Measurements from ENCODE around the gene AIPL1. TPM values are rescaled to one million over a fixed set of nuclear protein-coding genes. Genes with fewer than 3 reads are reported as not detected.

The AIPL1 gene
- total RNA-seq, 4 donors from 2014 or later: not detected

GRCh38 chr17:6471531-6472465 lies 36.9 kb upstream of the AIPL1 start:
- H3K4me3 ChIP-seq: no peak overlapping the region
- DNase-seq (ENCODE audit: low spot score in 2 of 2): no peak

DNA sequence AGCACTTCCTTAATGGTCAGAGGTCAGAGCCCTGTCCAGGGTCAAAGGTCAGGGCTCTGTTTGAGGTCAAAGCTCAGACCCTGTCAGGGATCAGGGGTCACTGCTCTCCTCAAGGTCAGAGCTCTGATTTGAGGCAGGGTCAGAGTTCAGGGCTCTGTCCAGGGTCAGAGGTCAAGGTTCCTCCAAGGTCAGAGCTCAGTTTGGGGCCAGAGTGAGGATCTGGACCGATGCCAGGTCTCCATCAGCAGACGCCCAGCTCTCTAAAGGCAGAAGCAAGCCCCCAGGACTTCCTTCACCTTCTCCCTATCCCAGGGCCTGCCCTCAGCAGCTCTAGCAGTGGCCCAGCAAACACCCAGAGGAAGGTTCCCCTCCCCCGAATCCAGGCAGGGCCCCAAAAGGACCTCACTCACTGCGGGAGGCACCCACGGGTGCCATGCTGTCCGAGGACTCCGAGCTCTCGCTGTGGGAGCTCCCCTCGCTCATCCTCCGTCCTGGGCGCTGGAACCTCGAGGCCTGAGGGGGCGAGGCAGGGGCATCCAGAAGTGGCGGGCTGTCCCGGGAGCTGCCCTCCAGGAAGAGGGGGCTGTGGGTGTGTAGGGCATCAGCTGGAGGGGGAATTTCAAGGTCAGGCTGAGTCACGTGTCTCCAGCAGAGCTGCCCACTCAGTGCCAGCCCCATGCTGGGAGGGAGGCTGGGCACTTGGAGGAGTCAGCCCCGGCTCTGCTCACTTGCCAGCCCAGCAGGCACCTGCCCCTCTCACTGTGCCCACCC lies 36.0 kb upstream of the AIPL1 start:
- Histone ChIP-seq H3K27me3 (no peaks in the 10 kb centered on the region), H3K27ac (no peak overlapping the region), H3K4me3 (no peak overlapping the region), H3K9me3 (peaks cover 0 to 7% (median 0%) of the 10 kb centered on the region in 4 donors), H3K36me3 (peaks cover 0 to 19% (median 0%) of the 10 kb centered on the region in 3 donors), H3K4me1 (peaks cover 0 to 17% (median 0%) of the 10 kb centered on the region in 4 donors)
- DNase-seq (ENCODE audit: low spot score in 2 of 2): no peak
- no peak for TF ChIP-seq POLR2A (IDR thresholded peaks at IDR 0.05)
- WGBS, 2 donors: 62 to 71% methylated on average over 14 to 17 of the region's 17 CpGs

More at GRCh38 chr17:6471531-6472465, 36.9 kb upstream of the AIPL1 start:
- WGBS, 2 donors: 61 to 65% methylated on average over 18 of the region's 19 CpGs
- TF ChIP-seq POLR2A (IDR thresholded peaks at IDR 0.05) (no peak), CTCF (IDR thresholded peaks at IDR 0.05) (no peak), EP300 (IDR thresholded peaks at IDR 0.05) (no peak)
- Histone ChIP-seq H3K4me1 (peaks cover 0 to 17% (median 0%) of the 10 kb centered on the region in 4 donors), H3K36me3 (peaks cover 0 to 22% (median 0%) of the 10 kb centered on the region in 3 donors), H3K27me3 (no peaks in the 10 kb centered on the region), H3K27ac (no peak overlapping the region), H3K9me3 (peaks cover 0 to 7% (median 0%) of the 10 kb centered on the region in 4 donors)

GRCh38 chr17:6470146-6470718 lies 35.3 kb upstream of the AIPL1 start:
- Histone ChIP-seq H3K27me3 (no peaks in the 10 kb centered on the region), H3K4me3 (no peak overlapping the region), H3K4me1 (peaks cover 0 to 17% (median 0%) of the 10 kb centered on the region in 4 donors), H3K9me3 (peaks cover 0 to 7% (median 0%) of the 10 kb centered on the region in 4 donors), H3K36me3 (peaks cover 0 to 19% (median 0%) of the 10 kb centered on the region in 3 donors), H3K27ac (no peak overlapping the region)
- TF ChIP-seq POLR2A (IDR thresholded peaks at IDR 0.05) (no peak), CTCF (IDR thresholded peaks at IDR 0.05) (no peak), EP300 (IDR thresholded peaks at IDR 0.05) (no peak)
- no peak for DNase-seq (ENCODE audit: low spot score in 2 of 2)
- 89 to 91% methylated on average over 16 to 23 of the region's 24 CpGs for WGBS, 2 donors

DNA sequence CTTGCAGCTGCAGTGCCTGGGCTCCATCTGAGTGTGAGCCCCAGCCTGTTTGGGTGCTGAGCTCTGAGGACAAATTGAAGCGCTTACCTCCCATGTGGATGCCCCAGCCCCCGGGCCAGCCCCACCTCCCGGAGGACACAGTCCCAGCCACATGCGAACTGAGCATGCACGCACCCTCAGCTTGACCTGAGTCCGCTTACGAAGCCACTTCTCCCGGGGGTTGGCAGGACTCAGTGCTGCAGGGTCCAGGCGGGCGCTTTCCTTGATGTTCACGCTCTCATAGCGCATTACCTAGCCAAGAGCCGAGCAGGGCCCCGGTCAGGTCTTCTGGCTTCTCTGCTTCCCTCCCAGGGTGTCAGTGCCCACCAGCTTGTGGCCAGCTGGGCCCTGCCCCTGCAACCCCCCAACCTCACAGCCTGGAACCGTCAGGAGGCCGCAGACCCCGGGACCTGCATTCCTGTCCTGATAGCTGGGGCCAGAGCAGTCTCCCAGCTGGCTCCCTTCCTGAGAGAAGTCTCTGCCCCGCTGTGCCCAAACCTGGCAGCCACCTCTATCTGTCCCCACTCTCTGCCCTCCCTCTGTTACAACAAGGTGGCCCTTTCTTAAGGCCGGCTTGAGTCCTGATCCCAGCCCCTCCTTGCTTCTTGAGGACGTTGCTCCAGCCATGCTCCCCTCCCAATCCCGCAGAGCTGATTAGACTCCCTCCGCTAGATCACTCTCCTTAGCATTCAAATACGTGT lies 33.3 kb upstream of the AIPL1 start:
- Histone ChIP-seq H3K27me3 (no peaks in the 10 kb centered on the region), H3K4me3 (no peak overlapping the region), H3K36me3 (peaks cover 0 to 19% (median 0%) of the 10 kb centered on the region in 3 donors), H3K27ac (no peak overlapping the region), H3K4me1 (peaks cover 0 to 17% (median 0%) of the 10 kb centered on the region in 4 donors), H3K9me3 (peaks cover 0 to 7% (median 0%) of the 10 kb centered on the region in 4 donors)
- WGBS, 2 donors: 85 to 88% methylated on average over 17 to 23 of the region's 23 CpGs
- DNase-seq (ENCODE audit: low spot score in 2 of 2): no peak
- TF ChIP-seq POLR2A (IDR thresholded peaks at IDR 0.05) (no peak), CTCF (IDR thresholded peaks at IDR 0.05) (no peak), EP300 (IDR thresholded peaks at IDR 0.05) (no peak)

DNA sequence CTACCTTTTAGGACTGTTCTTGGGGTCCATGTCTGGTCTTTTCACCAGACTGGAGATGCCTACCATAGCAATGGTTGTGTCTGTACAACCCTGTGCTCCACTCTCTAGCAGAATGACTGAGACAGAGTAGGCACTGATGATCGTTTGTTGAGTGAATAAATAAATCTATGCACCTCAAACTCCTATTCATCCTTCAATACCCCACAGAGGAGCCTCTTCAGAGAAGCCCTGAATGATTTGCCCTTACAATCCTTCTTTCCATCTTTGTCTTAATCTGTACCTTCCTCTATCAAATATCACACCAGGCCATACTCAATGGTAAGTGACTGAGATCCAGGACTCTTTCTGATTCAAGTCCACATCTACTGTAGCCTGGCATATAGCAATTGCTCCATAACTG lies 32.6 kb upstream of the AIPL1 start:
- Histone ChIP-seq H3K36me3 (peaks cover 0 to 25% (median 0%) of the 10 kb centered on the region in 3 donors), H3K4me3 (no peak overlapping the region), H3K4me1 (peaks cover 0 to 14% (median 0%) of the 10 kb centered on the region in 4 donors), H3K9me3 (peaks cover 0 to 7% (median 0%) of the 10 kb centered on the region in 4 donors), H3K27ac (no peak overlapping the region), H3K27me3 (no peaks in the 10 kb centered on the region)
- 73 to 80% methylated on average over 1 of the region's 1 CpG for WGBS, 2 donors
- TF ChIP-seq EP300 (IDR thresholded peaks at IDR 0.05): no peak
- no peak for TF ChIP-seq POLR2A (IDR thresholded peaks at IDR 0.05)
- TF ChIP-seq CTCF (IDR thresholded peaks at IDR 0.05): no peak
- no peak for DNase-seq (ENCODE audit: low spot score in 2 of 2)
